MM.1S (cell line): ENCODE data around the gene MB.

Experiments used
- DNase-seq: peaks from one replicate; pipeline ENCODE4 v3.0.0-alpha.2; 2015
- H2AFZ ChIP-seq: fragments of 300-600 bp; sonication (generic); 2 replicates; pipeline ENCODE4 v1.6.0; 2016; ENCODE audit warnings: antibody characterized with exemption, low read length
- H3F3A ChIP-seq: fragments of 300-600 bp; sonication (generic); 2 replicates; pipeline ENCODE4 v1.6.1; 2016; ENCODE audit warnings: mild to moderate bottlenecking, antibody characterized with exemption, low read length, moderate library complexity, mixed read lengths; ENCODE audit not compliant: insufficient read depth
- H3K27ac ChIP-seq: fragments of 300-600 bp; sonication (generic); 2 replicates; pipeline ENCODE4 v1.5.1; 2016; ENCODE audit warnings: mild to moderate bottlenecking, low read length
- H3K27me3 ChIP-seq: fragments of 300-600 bp; sonication (generic); replicated peaks from 2 replicates; pipeline ENCODE4 v1.6.0; 2016; ENCODE audit warnings: low read length; ENCODE audit not compliant: insufficient read depth
- H3K36me3 ChIP-seq: fragments of 300-600 bp; sonication (generic); replicated peaks from 2 replicates; pipeline ENCODE4 v1.6.1; 2016; ENCODE audit warnings: mild to moderate bottlenecking, low read length, mixed read lengths; ENCODE audit not compliant: insufficient read depth
- H3K4me1 ChIP-seq: fragments of 300-600 bp; sonication (generic); 2 replicates; pipeline ENCODE4 v1.6.1; 2016; ENCODE audit warnings: low read length, mixed read lengths
- H3K4me2 ChIP-seq: fragments of 300-600 bp; sonication (generic); 2 replicates; pipeline ENCODE4 v1.6.0; 2016; ENCODE audit warnings: low read depth, low read length
- H3K4me3 ChIP-seq: fragments of 300-600 bp; sonication (generic); 2 replicates; pipeline ENCODE4 v1.5.1; 2016; ENCODE audit warnings: low read length, mixed read lengths
- H3K79me2 ChIP-seq: fragments of 300-600 bp; sonication (generic); 2 replicates; pipeline ENCODE4 v1.6.1; 2016; ENCODE audit warnings: mixed run types, low read length, mixed read lengths
- H3K9ac ChIP-seq: fragments of 300-600 bp; sonication (generic); 2 replicates; pipeline ENCODE4 v1.6.1; 2016; ENCODE audit warnings: low read length, mixed read lengths
- H3K9me2 ChIP-seq: fragments of 300-600 bp; sonication (generic); replicated peaks from 2 replicates; pipeline ENCODE4 v1.6.1; 2016; ENCODE audit warnings: mild to moderate bottlenecking, low read length, mixed read lengths; ENCODE audit not compliant: insufficient read depth
- H3K9me3 ChIP-seq: fragments of 300-600 bp; sonication (generic); replicated peaks from 2 replicates; pipeline ENCODE4 v1.6.1; 2016; ENCODE audit warnings: mild to moderate bottlenecking, low read length, mixed read lengths; ENCODE audit not compliant: insufficient read depth
- H4K20me1 ChIP-seq: fragments of 300-600 bp; sonication (generic); 2 replicates; pipeline ENCODE4 v1.6.1; 2016; ENCODE audit warnings: mild to moderate bottlenecking, low read length, moderate library complexity, mixed read lengths; ENCODE audit not compliant: insufficient read depth
- EZH2 ChIP-seq: fragments of 300-600 bp; sonication (generic); optimal IDR thresholded peaks from 2 replicates; pipeline ENCODE3; 2017; ENCODE audit warnings: low read depth, mild to moderate bottlenecking, antibody characterized with exemption, low read length, mixed read lengths
- EZH2phosphoT487 ChIP-seq: fragments of 300-600 bp; sonication (generic); IDR thresholded peaks from 2 replicates; pipeline ENCODE4 v1.6.1; 2018; ENCODE audit warnings: antibody characterized with exemption, low read length
- TF ChIP-seq, protein P1 (sequence below): fragments of 300-600 bp; sonication (generic); IDR thresholded peaks from 2 replicates; pipeline ENCODE4 v1.5.1; 2016; ENCODE audit warnings: antibody characterized with exemption, low read length, mixed read lengths

MB gene

DNA sequence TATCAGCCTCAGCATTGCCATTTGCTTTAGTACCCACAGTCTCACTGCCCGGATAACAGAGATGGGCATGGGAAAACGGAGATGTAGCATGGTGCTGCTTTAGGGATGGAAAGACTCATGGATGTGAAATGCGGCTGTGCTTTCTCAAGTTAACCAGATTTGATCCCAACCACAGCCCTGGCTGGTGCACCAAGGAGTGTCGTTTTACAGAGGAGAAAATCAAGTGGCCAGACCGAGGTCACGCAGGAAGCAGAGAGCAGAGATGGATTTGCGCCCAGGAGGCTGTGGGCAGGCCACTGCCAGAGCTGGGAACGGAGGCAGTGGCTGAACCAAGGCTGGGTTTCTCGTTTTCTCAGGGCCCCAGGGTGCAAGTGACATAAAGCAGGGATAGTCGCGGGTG lies 9.0 kb downstream of the MB start:
- no peaks in the 10 kb centered on the region for H3K9me3 ChIP-seq
- H3K27ac ChIP-seq: no peak overlapping the region
- H3K27me3 ChIP-seq: 0 out of 2 replicates have a peak, but pooled peaks cover 4% of the 10 kb centered on the region

DNA sequence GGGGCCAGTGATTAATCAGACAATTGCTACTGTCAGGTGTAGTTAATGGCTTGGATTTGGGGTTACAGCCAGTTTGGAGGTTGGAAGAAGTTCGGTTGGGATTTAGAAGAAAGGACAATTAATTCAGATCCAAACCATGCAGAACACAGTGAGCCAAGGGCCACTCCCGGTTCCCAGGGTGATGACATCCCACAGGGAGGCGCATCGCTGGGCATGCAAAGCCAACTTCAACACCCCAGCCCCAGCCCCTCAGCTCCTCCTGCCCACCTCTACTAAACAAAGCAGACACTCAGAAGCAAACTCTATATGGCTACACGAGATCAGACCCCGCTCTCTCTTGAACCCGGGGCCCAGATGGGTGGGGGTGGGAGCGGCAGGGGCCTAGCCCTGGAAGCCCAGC lies 10.2 kb downstream of the MB start:
- DNase-seq: no peak
- H3K9me3 ChIP-seq: no peaks in the 10 kb centered on the region
- H3K79me2 ChIP-seq: no peaks in the 10 kb centered on the region
- no peaks in the 10 kb centered on the region for H4K20me1 ChIP-seq
- no peak overlapping the region for H3K4me3 ChIP-seq
- H3K4me2 ChIP-seq: no peak overlapping the region
- H3K9ac ChIP-seq: no peak overlapping the region
- TF ChIP-seq EZH2 (no peak), EZH2phosphoT487 (no peak)
- TF ChIP-seq, protein P1, sequence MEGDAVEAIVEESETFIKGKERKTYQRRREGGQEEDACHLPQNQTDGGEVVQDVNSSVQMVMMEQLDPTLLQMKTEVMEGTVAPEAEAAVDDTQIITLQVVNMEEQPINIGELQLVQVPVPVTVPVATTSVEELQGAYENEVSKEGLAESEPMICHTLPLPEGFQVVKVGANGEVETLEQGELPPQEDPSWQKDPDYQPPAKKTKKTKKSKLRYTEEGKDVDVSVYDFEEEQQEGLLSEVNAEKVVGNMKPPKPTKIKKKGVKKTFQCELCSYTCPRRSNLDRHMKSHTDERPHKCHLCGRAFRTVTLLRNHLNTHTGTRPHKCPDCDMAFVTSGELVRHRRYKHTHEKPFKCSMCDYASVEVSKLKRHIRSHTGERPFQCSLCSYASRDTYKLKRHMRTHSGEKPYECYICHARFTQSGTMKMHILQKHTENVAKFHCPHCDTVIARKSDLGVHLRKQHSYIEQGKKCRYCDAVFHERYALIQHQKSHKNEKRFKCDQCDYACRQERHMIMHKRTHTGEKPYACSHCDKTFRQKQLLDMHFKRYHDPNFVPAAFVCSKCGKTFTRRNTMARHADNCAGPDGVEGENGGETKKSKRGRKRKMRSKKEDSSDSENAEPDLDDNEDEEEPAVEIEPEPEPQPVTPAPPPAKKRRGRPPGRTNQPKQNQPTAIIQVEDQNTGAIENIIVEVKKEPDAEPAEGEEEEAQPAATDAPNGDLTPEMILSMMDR: no peak
- H3K9me2 ChIP-seq: no peaks in the 10 kb centered on the region
- H2AFZ ChIP-seq: no peak overlapping the region
- H3K27ac ChIP-seq: no peak overlapping the region
- peaks cover 10% of the 10 kb centered on the region for H3K4me1 ChIP-seq
- H3K27me3 ChIP-seq: 0 out of 2 replicates have a peak, but pooled peaks cover 4% of the 10 kb centered on the region
- H3K36me3 ChIP-seq: no peaks in the 10 kb centered on the region
- peaks cover under 1% of the 10 kb centered on the region; the same call in 1 of the 2 replicates for H3F3A ChIP-seq

More for the DNA sequence above, 9.0 kb downstream of the MB start:
- H3K9ac ChIP-seq: no peak overlapping the region
- no peaks in the 10 kb centered on the region for H3K9me2 ChIP-seq
- peaks cover 3% of the 10 kb centered on the region; the same call in 1 of the 2 replicates for H3F3A ChIP-seq
- H3K4me2 ChIP-seq: no peak overlapping the region
- H3K4me1 ChIP-seq: peaks cover 14% of the 10 kb centered on the region
- H3K36me3 ChIP-seq: no peaks in the 10 kb centered on the region
- TF ChIP-seq, protein P1: no peak
- TF ChIP-seq EZH2 (no peak), EZH2phosphoT487 (no peak)
- no peak overlapping the region for H3K4me3 ChIP-seq
- no peaks in the 10 kb centered on the region for H4K20me1 ChIP-seq
- H2AFZ ChIP-seq: no peak overlapping the region
- no peaks in the 10 kb centered on the region for H3K79me2 ChIP-seq
- no peak for DNase-seq

DNA sequence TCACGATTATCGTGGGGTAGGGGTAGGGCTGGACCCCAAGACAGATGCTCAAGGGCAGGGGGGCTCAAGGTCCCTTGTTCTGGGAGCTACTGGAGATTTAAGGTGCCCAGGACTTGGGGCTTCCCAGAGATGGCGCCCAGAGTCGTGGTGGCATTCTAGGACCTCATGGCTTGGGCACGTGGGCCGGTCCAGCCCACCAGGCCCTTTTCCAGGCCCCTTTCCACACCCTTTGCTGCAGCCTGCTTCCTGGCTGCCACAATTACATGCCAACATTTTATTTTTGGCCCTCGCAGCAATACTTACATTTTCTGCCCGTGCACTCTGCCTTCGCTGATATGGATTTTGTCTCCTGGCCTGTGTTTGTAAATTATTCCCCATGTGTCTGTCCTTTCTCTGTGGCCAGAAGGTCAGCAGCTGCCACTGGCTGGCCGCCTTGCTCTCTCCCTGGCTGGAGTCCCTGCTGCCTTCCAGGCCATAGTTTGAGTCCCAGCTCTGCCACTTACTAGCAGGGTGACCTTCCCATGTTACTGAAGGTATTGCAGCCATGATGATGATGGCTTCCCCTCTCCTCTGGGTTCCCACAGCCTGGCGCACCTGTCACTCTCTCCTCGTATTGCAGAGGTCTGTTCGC lies 11.2 kb downstream of the MB start:
- Histone ChIP-seq H3K9ac (no peak overlapping the region), H3K27ac (no peak overlapping the region), H3K36me3 (no peaks in the 10 kb centered on the region), H3K9me2 (no peaks in the 10 kb centered on the region), H3K4me3 (no peak overlapping the region), H3K4me1 (0 out of 2 replicates have a peak, but pooled peaks cover under 1% of the 10 kb centered on the region), H3K4me2 (no peak overlapping the region), H4K20me1 (no peaks in the 10 kb centered on the region), H2AFZ (no peak overlapping the region), H3K79me2 (no peaks in the 10 kb centered on the region), H3K9me3 (no peaks in the 10 kb centered on the region), H3F3A (no peaks in the 10 kb centered on the region), H3K27me3 (0 out of 2 replicates have a peak, but pooled peaks cover 4% of the 10 kb centered on the region)
- no peak for DNase-seq
- TF ChIP-seq, protein P1: no peak
- TF ChIP-seq EZH2phosphoT487 (no peak), EZH2 (no peak)
